ENCODE data around the gene SLC2A13.
A peak's percentile ranks its signal among the peaks of the same experiment; 100 is the strongest.
"Not testable (repeated sequence)": the region's sequence is repeated elsewhere in the genome, so short reads cannot be mapped to it uniquely, and the experiment has no call there.

Gene SLC2A13

GRCh38 chr12:39928181-39928899, 177.5 kb downstream of the SLC2A13 start:
- no peak for DNase-seq (ENCODE audit: low read depth, low spot score)

GRCh38 chr12:39923364-39923763, 182.5 kb downstream of the SLC2A13 start:
- no peak for DNase-seq (ENCODE audit: low read depth, low spot score)

GRCh38 chr12:39922598-39922997, 183.3 kb downstream of the SLC2A13 start:
- DNase-seq (ENCODE audit: low read depth, low spot score) = not testable (repeated sequence)

- peak; percentile 18 for DNase-seq (ENCODE audit: low read depth, low spot score)
Measured at GRCh38 chr12:39920647-39921046, 185.2 kb downstream of the SLC2A13 start.

- DNase-seq (ENCODE audit: low read depth, low spot score) = no peak
Measured at GRCh38 chr12:39920222-39920621, 185.7 kb downstream of the SLC2A13 start.

GRCh38 chr12:39919790-39920189, 186.1 kb downstream of the SLC2A13 start:
- DNase-seq (ENCODE audit: low read depth, low spot score) = no peak

GRCh38 chr12:39915249-39915648, 190.6 kb downstream of the SLC2A13 start:
- DNase-seq (ENCODE audit: low read depth, low spot score) = no peak

GRCh38 chr12:39912211-39912980, 193.5 kb downstream of the SLC2A13 start:
- no peak for DNase-seq (ENCODE audit: low read depth, low spot score)

GRCh38 chr12:39906237-39906636, 199.6 kb downstream of the SLC2A13 start:
- DNase-seq (ENCODE audit: low read depth, low spot score) = no peak

- DNase-seq (ENCODE audit: low read depth, low spot score) = peak; percentile 46
Measured at GRCh38 chr12:39905152-39905551, 200.7 kb downstream of the SLC2A13 start.

- peak; percentile 20 for DNase-seq (ENCODE audit: low read depth, low spot score)
Measured at GRCh38 chr12:39902821-39903220, 203.1 kb downstream of the SLC2A13 start.

GRCh38 chr12:39897315-39897714, 208.6 kb downstream of the SLC2A13 start:
- no peak for DNase-seq (ENCODE audit: low read depth, low spot score)

- not testable (repeated sequence) for DNase-seq (ENCODE audit: low read depth, low spot score)
Measured at GRCh38 chr12:39893388-39893787, 212.5 kb downstream of the SLC2A13 start.

- no peak for DNase-seq (ENCODE audit: low read depth, low spot score)
Measured at GRCh38 chr12:39892146-39892545, 213.7 kb downstream of the SLC2A13 start.

- no peak for DNase-seq (ENCODE audit: low read depth, low spot score)
Measured at GRCh38 chr12:39887856-39888255, 218.0 kb downstream of the SLC2A13 start.

- no peak for DNase-seq (ENCODE audit: low read depth, low spot score)
Measured at GRCh38 chr12:39886106-39886505, 219.8 kb downstream of the SLC2A13 start.

GRCh38 chr12:39884616-39885125, 221.2 kb downstream of the SLC2A13 start:
- DNase-seq (ENCODE audit: low read depth, low spot score) = no peak

- no peak for DNase-seq (ENCODE audit: low read depth, low spot score)
Measured at GRCh38 chr12:39883411-39883810, 222.5 kb downstream of the SLC2A13 start.

GRCh38 chr12:39878753-39879152, 227.1 kb downstream of the SLC2A13 start:
- DNase-seq (ENCODE audit: low read depth, low spot score) = no peak

- no peak for DNase-seq (ENCODE audit: low read depth, low spot score)
Measured at GRCh38 chr12:39875721-39876120, 230.2 kb downstream of the SLC2A13 start.

- DNase-seq (ENCODE audit: low read depth, low spot score) = no peak
Measured at GRCh38 chr12:39874785-39875184, 231.1 kb downstream of the SLC2A13 start.

- no peak for DNase-seq (ENCODE audit: low read depth, low spot score)
Measured at GRCh38 chr12:39873065-39873464, 232.8 kb downstream of the SLC2A13 start.

- peak; percentile 26 for DNase-seq (ENCODE audit: low read depth, low spot score)
Measured at GRCh38 chr12:39872425-39872824, 233.5 kb downstream of the SLC2A13 start.

Data from astrocyte of the hippocampus (primary cell).